Measurements from ENCODE around the gene IFIT2.
"Not testable (repeated sequence)": the region's sequence is repeated elsewhere in the genome, so short reads cannot be mapped to it uniquely, and the experiment has no call there.

Gene IFIT2

DNA sequence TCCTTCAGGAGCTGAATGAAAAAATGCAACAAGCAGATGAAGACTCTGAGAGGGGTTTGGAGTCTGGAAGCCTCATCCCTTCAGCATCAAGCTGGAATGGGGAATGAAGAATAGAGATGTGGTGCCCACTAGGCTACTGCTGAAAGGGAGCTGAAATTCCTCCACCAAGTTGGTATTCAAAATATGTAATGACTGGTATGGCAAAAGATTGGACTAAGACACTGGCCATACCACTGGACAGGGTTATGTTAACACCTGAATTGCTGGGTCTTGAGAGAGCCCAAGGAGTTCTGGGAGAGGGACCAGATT, 5.4 kb downstream of the IFIT2 start:
- DNase-seq (ENCODE audit: low read depth in 2 of 2), result no peak

DNA sequence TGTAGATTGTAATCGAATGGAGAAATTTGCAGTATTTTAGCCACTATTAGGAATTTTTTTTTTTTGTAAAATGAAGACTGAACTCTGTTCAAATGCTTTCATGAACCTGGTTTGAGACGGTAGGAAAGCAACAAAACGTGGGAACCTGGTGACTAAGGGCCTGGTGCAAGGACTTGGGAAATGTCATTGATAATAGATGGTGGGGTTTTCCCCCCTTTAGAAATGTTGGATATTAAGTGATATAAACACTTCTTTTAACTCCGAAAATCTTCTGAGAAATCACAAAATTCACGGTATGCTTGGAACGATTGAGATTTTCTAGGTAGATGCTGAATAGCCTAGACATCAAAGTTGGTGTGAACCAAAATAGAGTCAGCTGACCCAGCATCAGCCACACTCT, 6.4 kb downstream of the IFIT2 start:
- DNase-seq (ENCODE audit: low read depth in 2 of 2), result no peak

DNA sequence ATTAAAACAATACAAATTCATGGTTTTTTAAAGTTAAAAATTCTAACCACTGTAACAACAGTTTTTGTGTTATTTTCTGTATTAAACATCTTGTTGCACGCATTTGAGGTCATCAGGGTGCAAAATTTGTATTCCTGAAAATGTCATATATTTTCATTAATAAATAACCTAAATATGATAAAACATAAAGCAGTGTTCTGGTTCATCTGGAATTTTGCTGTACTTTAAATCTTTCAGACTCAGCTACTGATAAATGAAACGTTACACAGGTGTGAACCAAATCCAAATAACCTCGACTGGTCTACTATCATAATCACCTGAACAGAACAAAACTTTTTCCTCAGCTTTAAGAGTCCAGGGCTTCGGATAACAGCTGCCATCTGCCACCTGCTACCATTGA, 6.9 kb downstream of the IFIT2 start:
- no peak for DNase-seq (ENCODE audit: low read depth in 2 of 2)

DNA sequence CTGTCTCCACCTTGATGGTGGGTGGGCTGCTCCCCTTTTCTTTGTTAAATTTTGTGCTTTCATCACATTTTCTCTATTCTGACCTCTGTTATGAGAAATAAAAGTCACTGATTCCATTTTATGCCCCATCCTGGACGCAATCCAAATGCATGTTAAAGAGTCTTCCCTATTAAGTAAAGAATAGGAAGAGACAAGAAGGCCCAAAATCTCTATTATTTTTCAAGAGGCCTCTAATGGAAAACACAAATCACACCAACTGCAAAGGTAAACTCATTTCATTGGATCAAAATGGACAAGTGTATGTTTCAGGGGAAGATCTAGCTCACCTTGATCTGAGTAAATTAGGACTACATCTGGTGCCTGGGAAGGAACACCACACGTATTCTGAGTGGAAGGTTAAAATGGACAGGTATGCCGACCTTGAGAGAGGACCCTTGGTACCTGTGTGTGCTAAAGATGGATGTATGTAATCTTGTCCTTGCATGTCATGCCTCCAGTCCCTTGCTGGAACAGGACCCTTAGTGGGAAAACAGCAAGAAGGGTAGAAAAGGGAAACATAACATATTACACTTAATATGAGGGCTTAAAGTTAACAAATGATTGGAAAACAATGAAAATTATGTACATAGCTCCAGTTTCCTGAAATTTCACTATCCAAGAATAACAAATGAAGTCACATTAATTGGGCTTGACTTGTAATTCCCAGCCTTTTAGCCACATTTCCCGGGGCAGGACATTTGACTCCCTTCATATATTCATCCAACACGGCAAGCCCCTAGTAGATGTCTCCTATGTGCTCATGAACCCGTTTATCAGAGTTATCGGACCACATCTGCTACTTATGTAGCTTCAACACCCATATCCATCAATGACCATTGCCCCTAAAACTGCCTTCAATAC, 7.6 kb downstream of the IFIT2 start:
- no peak for DNase-seq (ENCODE audit: low read depth in 2 of 2)

DNA sequence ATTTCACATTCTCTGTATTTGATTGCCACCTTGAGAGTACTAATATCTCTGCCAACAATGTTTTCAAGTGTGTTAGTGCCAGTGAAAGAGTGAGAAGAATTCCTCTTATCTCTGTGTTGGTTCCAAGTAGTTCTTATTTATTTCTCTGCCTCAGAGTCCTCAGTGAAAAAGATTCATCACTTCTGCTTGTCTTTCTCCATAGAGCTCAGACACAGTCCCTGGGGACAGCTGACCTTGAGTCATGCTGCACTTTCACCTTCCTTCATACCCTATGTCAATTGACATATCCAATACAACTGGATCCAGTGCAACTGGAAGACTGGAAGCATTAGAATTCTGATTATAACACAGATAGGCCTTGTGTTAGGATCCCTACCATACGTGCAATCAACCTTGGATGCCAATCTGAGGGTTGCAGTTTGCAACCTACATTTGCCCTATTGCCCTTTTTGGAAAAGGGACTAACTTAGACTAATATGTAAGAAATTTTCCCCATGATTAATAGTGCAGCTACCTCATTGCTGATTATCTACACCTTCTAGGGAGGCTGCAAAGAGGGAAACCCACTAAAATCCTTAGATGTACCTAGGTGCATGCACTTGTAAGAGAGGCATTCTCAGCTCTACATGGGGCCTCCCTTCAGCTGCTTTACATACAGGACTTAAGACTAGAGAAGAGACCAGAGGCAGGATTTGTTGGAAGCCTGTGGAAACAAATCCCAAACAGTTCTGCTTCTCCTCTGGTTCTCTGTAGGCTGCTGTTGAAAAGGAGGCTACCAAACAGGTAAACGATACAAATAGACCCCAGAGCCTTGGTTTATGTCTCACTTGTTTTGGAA, 8.4 kb downstream of the IFIT2 start:
- DNase-seq (ENCODE audit: low read depth in 2 of 2), result no peak

DNA sequence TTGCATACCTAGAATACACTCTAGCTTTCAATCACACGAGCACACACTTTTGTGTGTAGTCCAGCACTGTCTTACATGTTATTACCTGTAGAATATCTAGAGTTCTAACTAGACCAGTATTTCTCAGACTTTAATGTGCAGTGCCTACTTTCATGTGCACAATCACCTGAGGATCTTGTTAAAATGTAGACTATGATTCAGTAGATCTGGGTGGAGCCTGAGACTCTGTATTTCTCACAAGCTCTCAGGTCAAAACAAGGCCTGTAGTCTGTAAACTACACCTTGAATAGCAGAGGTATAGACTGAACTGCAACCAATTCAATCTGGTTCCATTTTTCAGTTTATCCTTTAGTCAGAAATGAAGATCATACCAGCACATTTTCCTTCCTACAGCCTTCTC, 11.1 kb downstream of the IFIT2 start:
- no peak for DNase-seq (ENCODE audit: low read depth in 2 of 2)

DNA sequence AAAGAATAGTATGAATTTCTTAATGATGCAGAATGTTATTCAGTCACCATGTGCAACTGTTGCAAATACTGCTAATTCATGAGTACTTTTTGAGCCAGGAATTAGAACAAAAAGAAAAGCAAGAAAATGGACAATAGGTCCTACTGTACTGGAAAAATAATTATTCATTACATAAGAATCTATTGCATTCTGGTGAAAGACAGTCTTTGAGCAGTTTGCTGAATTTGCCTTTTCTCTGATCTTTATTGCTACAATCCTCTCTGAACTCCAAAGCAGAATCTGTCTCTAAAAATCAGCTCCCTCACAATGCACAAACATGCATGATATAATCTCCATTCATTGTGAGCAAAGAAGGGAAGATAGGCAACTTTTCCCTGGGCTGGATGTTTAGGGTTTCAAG, 12.8 kb downstream of the IFIT2 start:
- DNase-seq (ENCODE audit: low read depth in 2 of 2), result no peak

DNA sequence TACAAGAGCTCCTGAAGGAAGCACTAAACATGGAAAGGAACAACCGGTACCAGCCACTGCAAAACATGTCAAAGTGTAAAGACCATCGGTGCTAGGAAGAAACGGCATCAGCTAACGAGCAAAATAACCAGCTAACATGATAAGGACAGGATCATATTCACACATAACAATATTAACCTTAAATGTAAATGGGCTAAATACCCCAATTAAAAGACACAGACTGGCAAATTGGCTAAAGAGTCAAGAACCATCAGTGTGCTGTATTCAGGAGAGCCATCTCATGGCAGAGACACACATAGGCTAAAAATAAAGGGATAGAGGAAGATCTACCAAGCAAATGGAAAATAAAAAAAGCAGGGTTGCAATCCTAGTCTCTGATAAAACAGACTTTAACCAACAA, 16.2 kb downstream of the IFIT2 start:
- not testable (repeated sequence) for DNase-seq (ENCODE audit: low read depth in 2 of 2)

DNA sequence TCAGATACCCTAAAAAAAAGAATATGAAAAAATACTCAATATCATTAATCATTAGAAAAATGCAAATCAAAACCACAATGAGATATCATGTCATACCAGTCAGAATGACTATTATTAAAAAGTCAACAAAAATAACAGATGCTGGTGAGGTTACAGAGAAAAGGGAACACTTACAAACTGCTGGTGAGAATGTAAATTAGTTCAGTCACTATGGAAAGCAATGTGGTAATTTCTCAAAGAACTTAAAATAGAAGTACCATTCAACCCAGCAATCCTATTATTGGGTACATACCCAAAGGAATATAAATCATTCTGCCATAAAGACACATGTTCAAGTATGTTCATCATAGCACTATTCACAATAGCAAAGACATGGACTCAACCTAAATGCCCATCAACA, 23.2 kb downstream of the IFIT2 start:
- not testable (repeated sequence) for DNase-seq (ENCODE audit: low read depth in 2 of 2)

DNA sequence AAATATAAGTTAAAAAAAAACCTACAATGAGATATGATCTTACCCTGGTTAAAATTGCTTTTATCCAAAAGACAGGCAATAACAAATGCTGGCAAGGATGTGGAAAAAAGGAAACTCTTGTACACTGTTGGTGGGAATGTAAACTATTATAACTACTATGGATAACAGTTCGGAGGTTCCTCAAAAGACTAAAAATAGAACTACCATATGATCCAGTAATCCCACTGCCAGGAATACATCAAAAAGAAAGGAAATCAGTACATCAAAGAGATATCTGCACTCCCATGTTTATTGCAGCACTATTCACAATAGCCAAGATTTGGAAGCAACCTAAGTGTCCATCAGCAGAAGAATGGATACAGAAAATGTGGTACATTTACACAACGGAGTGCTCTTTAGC, 24.0 kb downstream of the IFIT2 start:
- not testable (repeated sequence) for DNase-seq (ENCODE audit: low read depth in 2 of 2)

DNA sequence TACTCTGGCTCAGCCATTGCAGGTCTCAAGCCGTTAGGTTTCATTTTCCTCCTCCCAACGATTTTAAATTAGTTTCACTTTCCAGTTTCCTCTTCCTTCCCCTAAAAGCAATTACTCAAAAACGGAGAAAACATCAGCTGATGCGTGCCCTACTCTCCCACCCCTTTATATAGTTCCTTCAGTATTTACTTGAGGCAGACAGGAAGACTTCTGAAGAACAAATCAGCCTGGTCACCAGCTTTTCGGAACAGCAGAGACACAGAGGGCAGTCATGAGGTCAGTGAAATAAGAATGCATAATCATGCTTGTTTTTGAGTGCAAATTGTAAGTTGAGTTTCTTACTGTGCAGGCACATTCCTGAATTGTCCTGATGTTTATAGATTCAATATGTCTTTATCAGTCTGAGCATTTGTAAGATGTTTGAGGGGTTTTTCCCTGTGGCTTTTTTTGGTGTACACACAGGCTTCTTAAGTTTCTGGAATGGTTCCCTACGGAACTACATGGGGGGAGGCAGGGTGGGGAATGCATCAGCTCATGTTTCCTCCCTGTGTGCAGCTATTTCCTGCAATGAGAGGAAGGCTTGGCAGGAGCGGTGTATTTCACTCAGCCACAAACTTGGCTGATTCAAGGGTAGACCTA, 26.1 kb downstream of the IFIT2 start, which contains the start of gene IFIT3:
Gene IFIT3, plus strand, starts transcription at position 195 of the 639 bp plus-strand sequence. Its CDS starts 77 bp downstream, at position 272.
- DNase-seq (ENCODE audit: low read depth in 2 of 2), result no peak

DNA sequence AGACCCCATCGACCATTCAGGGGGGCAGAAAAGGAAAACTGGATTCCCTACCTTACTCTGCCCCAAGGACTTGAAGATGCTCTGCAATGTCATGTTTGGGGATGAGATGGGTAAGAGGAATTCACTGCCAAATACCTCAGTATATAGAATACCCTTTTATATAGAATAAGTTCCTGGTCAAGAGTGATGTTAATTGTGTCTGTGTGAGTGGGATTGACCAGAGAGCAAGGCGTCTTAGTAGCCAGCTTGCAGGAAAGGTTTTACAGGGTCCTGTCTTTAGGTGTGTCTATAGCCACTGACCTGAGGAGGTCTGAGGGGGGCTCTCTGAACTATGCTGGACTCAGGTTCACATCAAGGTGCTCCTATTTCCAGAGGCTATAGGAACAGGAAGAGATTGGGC, 27.3 kb downstream of the IFIT2 start:
- no peak for DNase-seq (ENCODE audit: low read depth in 2 of 2)

DNA sequence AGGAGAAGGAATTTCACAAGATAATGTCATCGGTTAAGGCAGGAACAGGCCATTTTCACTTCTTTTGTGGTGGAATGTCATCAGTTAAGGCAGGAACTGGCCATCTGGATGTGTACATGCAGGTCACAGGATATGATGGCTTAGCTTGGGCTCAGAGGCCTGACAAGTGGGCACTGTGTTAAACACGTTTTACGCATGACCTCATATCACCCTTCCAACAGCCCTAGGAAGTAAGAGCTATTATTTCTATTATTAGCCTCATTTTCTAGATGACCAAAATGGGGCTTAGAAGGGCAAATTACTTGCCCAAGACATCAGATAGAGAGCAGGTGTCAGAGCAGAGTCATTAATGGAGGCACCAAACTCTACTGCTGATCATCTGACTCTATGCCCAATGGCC, 28.2 kb downstream of the IFIT2 start:
- not testable (repeated sequence) for DNase-seq (ENCODE audit: low read depth in 2 of 2)

DNA sequence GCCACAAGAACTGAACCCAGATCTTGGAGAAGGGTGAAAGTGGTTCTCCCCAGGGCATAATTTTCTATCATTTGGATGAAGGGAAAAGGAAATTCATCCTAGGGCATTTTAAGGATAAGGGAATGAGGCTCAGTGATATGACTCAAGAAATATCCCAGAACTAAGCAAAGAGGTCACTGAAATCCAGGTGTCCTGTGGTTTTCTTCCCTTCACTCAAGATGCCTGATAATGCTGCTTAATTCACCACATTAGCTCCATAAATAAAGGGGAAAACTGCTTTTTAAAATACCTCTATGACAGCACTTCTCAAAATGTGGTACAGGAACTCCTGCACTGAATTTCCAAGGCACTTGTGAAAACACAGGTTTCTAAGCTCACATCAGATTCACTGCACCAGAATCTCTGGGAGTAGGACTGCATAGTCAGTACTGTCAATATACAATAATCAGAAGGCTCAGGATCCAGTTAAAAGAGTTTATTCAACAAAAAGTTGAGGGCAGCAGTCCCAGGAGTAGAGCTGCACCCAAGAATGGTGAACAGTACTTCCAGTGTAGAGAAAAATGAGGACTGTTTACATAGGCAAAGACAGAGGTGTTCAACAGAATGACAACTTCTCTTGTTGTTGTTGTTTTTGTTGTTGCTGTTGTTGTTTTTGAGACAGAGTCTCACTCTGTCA, 28.8 kb downstream of the IFIT2 start:
- no peak for DNase-seq (ENCODE audit: low read depth in 2 of 2)

DNA sequence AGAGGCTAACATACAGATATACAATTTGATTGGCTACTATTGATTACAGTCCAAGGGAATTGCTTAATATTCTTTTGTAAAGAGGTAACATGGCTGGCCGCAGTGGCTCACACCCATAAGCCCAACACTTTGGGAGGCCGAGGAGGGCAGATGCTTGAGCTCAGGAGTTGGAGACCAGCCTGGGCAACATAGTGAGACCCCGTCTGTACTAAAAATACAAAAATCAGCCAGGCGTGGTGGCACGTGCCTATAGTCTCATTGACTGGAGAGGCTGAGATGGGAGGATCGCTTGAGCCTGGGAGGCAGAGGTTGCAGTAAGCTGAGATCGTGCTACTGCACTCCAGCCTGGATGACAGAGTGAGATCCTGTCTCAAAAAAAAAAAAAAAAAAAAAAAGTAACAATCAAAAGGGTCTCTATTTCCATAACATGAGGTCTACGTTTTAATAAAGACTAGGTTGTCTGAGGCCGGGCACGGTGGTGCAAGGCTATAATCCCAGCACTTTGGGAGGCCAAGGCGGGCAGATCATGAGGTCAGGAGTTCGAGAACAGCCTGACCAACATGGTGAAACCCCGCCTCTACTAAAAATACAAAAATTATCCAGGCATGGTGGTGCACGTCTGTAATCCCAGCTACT, 29.8 kb downstream of the IFIT2 start:
- DNase-seq (ENCODE audit: low read depth in 2 of 2), result not testable (repeated sequence)

DNA sequence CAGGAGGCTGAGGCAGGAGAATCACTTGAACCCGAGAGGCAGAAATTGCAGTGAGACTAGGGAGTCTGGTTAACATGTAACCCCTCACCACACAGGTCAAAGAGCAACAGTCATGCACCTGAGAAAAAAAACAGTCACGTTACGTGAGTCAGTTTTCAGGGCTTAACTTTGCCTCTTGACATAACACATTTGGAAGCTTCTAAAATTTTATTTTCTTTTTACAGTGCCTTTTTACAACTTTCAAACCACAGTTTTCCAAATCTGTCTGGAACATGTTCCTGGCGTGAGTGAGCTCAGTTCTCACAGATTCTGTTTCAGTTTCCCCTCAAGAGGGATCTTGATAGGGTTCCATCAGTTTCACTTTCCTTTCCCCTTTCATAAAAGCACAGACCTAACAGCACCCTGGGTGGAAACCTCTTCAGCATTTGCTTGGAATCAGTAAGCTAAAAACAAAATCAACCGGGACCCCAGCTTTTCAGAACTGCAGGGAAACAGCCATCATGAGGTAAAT, 30.3 kb downstream of the IFIT2 start:
- peak in 1 of 2 donors; percentile 23 for DNase-seq (ENCODE audit: low read depth in 2 of 2)

DNA sequence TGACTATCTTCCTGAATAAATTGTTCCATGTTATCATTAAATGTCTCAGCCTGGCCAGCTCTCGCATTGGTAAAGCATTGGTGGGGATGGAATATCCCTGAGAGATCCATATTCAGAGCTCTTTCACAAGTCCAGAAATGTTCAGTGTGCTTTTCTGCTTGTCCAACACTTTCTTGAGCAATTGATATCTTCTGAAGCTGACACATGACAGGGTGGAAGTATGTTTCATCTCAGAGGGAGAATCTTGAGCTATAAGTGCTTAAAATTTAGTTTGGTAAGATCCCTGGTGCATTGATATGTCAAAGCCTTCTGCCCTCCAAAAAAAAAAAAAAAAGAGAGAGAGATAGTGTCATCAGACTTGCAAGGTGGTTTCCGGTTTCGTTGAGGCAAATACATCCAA, 33.4 kb downstream of the IFIT2 start:
- no peak for DNase-seq (ENCODE audit: low read depth in 2 of 2)

DNA sequence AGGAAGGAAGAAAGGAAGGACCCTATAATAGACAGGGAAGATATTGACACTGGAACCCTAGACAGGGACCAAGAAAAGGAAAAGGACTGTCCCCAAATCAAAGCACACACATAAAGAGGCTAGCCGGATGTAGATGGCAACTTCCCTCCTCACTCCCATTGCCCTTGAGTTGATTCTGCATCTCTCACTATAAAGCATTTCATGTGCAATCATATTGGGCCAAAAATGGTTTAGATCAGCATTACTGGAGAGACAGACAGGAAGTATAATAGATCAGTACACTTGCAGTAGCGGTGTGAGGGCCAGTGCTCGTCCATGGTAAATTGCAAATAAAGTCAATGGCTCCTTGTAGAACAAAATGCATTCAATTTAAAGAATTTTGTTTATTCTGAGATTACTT, 34.4 kb downstream of the IFIT2 start:
- no peak for DNase-seq (ENCODE audit: low read depth in 2 of 2)

DNA sequence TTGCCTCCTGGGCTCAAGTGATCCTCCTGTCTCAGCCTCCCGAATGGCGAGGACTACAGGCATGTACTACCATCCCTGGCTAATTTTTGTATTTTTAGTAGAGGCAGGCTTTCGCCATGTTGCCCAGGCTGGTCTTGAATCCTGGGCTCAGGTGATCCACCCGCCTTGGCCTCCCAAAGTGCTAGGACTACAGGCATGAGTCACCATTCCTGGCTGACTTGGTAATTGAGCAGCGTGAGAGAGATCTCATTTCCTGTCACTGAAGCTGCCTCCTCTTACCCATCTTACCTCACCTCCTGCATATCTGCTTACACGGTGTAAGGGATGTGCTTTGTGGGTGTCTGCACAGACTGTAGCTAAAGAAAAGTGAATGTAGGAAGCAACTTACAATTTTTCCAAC, 35.6 kb downstream of the IFIT2 start:
- DNase-seq (ENCODE audit: low read depth in 2 of 2), result no peak

DNA sequence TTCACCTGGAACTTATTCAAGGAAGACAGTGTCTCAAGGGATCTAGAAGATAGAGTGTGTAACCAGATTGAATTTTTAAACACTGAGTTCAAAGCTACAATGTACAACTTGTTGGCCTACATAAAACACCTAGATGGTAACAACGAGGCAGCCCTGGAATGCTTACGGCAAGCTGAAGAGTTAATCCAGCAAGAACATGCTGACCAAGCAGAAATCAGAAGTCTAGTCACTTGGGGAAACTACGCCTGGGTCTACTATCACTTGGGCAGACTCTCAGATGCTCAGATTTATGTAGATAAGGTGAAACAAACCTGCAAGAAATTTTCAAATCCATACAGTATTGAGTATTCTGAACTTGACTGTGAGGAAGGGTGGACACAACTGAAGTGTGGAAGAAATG, 36.9 kb downstream of the IFIT2 start:
- DNase-seq (ENCODE audit: low read depth in 2 of 2), result no peak

DNA sequence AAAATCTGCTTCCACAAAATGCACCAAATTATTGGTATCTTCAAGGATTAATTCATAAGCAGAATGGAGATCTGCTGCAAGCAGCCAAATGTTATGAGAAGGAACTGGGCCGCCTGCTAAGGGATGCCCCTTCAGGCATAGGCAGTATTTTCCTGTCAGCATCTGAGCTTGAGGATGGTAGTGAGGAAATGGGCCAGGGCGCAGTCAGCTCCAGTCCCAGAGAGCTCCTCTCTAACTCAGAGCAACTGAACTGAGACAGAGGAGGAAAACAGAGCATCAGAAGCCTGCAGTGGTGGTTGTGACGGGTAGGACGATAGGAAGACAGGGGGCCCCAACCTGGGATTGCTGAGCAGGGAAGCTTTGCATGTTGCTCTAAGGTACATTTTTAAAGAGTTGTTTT, 38.0 kb downstream of the IFIT2 start:
- DNase-seq (ENCODE audit: low read depth in 2 of 2), result no peak
